NCI-H2107 (cell line): Measurements from ENCODE around the gene TSPEAR.
"Not testable (repeated sequence)": the region's sequence is repeated elsewhere in the genome, so short reads cannot be mapped to it uniquely, and the experiment has no call there.

Experiments
- DNase-seq: peaks from one replicate; lab custom pipeline; 2025; lab: John Stamatoyannopoulos, UW

The TSPEAR gene

GRCh38 chr21:44515359-44516165 is 195.8 kb downstream of the TSPEAR start:
- DNase-seq = no peak

DNA sequence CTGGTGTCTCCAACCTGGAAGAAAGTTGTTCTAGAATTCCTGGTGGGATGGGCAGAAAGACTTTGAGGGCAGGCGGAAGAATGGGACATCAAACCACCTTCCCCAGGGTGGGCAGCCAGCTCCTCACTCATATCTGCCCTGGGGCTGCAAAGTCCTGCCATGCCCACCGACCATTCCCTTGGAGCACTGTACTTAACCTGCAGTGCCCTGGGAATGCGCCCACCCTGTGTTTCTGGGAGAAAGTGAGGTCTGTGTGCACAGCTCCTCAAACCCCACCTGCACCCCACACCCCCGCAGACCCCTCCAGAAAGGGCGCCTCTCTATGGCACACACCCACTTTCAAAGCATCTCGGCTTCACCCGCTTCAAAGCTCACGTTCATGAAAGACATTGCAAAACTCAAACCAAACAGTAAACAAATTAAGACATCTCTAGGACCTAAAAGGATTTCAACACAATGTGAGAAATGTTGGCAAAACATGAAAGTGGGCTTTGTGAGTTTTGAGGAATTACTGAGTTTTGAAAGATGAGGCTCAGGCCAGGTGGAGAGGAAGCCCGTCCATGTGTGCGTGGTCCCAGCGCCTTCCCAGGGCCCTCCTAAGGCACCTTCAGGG is 196.5 kb downstream of the TSPEAR start:
- DNase-seq = no peak

DNA sequence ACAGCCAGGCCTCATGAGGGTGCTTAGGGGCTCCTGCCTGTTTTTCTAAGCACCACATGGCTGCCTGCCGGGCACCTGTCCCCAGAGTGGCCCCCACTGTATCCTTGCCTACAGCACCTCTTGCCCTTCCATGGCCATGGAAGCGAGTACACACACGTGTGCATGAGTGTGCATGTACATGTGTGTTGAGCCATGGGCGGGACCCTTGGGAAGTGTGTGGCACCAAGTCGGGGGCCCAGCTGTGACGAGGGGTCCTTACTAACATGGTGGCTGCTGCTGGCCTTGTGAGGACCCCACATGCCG is 197.2 kb downstream of the TSPEAR start:
- no peak for DNase-seq

DNA sequence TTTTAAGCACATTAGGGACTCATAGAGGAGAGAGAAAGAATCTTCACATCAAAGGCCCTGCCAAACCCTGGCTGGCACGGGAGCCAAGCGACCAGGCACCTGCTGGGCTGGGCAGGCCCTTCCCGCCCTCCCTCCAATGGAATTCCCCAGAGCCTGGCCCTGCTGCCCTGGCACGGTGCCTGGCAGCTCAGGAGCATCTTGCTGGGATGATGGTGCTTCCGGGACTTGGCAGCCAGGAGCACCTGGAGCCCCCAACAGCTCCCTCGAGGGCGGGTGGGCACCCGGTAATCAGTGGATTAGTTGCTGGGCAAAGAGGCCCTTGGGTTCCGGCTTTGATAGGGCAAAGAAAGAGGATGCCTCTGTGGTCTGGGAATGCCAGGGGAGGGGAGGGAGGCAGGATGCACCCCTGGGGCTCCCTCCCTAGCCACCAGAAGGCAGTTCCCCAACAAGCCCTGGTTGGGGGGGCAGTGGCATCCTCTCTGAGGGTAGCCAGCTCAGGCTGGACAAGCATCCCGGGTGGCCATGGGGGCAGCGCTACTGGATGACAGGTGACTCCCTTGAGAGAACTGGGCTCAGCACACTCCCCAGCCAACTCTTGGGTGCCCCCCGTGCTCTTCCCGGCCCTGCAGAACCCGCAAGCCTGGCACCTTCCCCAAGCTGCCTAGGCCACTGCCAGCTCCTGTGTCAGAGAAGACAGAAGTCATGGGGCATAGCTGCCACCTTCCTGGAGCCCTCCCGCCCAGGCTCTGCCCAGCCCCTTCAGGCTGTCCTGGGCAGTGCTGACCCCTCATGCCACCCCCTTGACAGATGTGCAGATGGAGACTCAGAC is 197.8 kb downstream of the TSPEAR start:
- peak; percentile 92 for DNase-seq

- no peak for DNase-seq
Measured at GRCh38 chr21:44512496-44513388, 198.6 kb downstream of the TSPEAR start.

- DNase-seq = no peak
Measured at GRCh38 chr21:44511938-44512275, 199.5 kb downstream of the TSPEAR start.

- no peak for DNase-seq
Measured at GRCh38 chr21:44511219-44511937, 200.0 kb downstream of the TSPEAR start.

- DNase-seq = peak; percentile 67
Measured at GRCh38 chr21:44510508-44511218, 200.7 kb downstream of the TSPEAR start.

- no peak for DNase-seq
Measured at GRCh38 chr21:44510109-44510507, 201.3 kb downstream of the TSPEAR start.

GRCh38 chr21:44509539-44509938 is 201.8 kb downstream of the TSPEAR start:
- DNase-seq = peak; percentile 66

DNA sequence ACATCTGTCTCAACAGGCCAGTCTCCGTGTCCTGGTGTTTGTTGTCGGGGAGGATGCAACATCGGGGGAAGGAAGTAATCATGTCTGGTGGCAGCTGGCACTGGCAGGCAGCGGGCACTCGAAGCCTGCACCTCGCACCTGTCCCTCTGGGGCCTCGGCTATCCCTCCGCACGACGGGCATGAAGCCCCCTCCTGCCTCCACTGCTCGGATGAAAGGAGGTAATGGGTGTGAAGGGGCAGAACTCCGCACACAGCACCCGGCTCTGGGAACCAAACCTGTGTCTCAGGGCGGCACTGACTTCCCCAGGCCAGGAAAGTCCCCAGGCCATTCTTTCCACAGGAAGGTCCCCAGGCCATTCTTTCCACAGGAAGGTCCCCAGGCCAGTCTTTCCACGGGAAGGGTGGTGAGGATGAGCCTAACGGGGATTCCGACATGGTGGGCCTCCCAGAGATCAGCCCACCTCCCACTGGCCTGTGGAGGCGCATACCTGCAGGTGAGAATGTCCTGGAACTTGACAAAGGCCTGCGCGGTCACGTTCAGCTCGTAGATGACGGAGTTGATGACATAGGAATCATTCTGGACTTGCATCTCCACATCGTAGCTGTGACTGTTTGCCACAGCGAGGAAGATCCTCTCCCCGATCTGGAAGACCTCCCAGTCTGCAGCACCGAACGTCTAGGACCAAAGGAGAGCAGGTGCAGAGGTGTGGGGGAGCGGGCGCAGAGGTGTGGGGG is 202.5 kb downstream of the TSPEAR start:
- no peak for DNase-seq

- DNase-seq = no peak
Measured at GRCh38 chr21:44508426-44508710, 203.0 kb downstream of the TSPEAR start.

- DNase-seq = no peak
Measured at GRCh38 chr21:44507673-44508425, 203.5 kb downstream of the TSPEAR start.

DNA sequence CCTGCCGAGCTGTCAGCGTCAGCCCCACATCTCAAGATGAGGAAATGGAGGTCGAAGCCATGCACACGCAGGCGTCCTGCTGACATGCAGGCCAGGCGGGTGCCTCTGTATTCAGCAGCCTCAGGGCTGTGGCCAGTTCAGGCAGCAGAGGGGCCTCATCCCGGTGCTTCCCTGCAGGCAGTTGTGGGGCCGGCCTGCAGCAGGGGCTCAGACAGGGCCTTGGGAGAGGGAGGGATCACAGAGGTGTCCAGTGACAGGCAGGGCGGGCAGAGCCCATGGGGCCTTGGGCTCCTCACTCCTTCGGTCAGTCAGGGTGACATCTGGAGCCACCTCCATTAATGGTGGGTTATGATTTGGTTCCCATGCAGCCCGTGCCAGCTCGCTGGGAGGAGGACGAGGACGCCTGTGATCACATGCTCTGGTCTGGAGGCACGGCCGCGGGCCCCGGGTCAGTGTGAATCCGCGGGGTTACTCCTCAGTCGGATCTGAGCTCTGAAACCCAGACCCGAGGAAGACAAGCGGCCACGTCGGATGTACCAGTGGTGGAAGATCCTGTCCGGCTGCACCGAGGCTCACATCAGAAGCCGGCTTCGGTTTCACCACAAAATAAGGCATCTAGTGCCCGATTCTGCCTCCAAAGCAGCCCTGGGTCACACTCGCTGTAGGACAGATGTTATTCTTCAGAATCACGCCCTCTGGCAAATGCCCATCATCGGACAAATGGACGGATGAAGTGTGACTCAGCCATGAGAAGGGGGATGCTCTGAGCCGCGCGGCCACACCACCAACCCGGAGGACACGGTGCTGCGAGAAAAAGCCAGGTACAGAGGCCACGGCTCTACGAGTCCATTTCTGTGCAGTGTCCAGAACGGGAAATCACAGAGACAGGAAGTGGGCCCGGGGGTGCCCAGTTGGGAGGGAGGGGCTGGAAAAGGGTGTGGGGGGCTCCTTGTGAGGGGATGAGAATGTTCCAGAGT is 204.8 kb downstream of the TSPEAR start:
- no peak for DNase-seq

- DNase-seq = no peak
Measured at GRCh38 chr21:44505673-44506278, 205.6 kb downstream of the TSPEAR start.

- DNase-seq = no peak
Measured at GRCh38 chr21:44503901-44504399, 207.4 kb downstream of the TSPEAR start.

DNA sequence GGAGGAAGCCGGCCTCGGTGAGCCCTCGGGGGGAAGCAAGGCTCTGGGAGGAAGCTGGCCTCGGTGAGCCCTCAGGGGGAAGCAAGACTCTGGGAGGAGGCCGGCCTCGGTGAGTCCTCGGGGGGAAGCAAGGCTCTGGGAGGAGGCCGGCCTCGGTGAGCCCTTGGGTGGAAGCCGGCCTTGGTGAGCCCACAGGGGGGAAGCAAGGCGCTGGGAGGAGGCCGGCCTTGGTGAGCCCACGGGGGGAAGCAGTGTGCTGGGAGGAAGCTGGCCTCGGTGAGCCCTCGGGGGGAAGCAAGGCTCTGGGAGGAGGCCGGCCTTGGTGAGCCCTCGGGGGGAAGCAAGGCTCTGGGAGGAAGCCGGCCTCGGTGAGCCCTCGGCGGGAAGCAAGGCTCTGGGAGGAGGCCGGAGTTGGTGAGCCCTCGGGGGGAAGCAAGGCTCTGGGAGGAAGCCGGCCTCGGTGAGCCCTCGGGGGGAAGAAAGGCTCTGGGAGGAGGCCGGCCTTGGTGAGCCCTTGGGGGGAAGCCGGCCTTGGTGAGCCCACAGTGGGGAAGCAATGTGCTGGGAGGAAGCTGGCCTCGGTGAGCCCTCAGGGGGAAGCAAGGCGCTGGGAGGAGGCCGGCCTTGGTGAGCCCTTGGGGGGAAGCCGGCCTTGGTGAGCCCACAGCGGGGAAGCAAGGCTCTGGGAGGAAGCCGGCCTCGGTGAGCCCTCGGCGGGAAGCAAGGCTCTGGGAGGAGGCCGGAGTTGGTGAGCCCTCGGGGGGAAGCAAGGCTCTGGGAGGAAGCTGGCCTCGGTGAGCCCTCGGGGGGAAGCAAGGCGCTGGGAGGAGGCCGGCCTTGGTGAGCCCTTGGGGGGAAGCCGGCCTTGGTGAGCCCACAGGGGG is 208.1 kb downstream of the TSPEAR start:
- not testable (repeated sequence) for DNase-seq
